HL-60 (cell line): ENCODE data around the gene QRICH2.
"Not testable (repeated sequence)": the region's sequence is repeated elsewhere in the genome, so short reads cannot be mapped to it uniquely, and the experiment has no call there.

Experiments
- DNase-seq, 2 experiments: peaks; one replicate each; pipeline ENCODE4 v3.0.0-alpha.2; 2010 to 2020; ENCODE audit warnings: low read depth in 1 of 2, low spot score in 1 of 2
- H3K27ac ChIP-seq: fragments of 250-450 bp; sonication (Bioruptor Pico); replicated peaks from 2 replicates; pipeline ENCODE4 v1.5.1; 2020; ENCODE audit warnings: mild to moderate bottlenecking, moderate library complexity
- H3K27me3 ChIP-seq: fragments of 250-450 bp; sonication (Bioruptor Pico); 2 replicates; pipeline ENCODE4 v1.5.1; 2021; ENCODE audit warnings: mild to moderate bottlenecking, moderate library complexity; ENCODE audit not compliant: insufficient read depth, poor library complexity, severe bottlenecking
- H3K4me3 ChIP-seq: replicated peaks from 2 replicates; pipeline ENCODE4 v1.5.1; 2011; ENCODE audit warnings: mild to moderate bottlenecking, control low read depth, low read length; ENCODE audit not compliant: insufficient read depth
- GABPA ChIP-seq: IDR thresholded peaks from 2 replicates; pipeline ENCODE4 v1.6.1; 2012; ENCODE audit warnings: low read depth
- POLR2AphosphoS5 ChIP-seq: IDR thresholded peaks from 2 replicates; pipeline ENCODE4 v1.6.1; 2012; ENCODE audit warnings: low read depth
- SPI1 ChIP-seq: IDR thresholded peaks from 2 replicates; pipeline ENCODE4 v1.6.1; 2012; ENCODE audit warnings: low read depth, mild to moderate bottlenecking, borderline replicate concordance
- TF ChIP-seq, protein P1 (sequence below): IDR thresholded peaks from 2 replicates; pipeline ENCODE4 v1.6.1; 2012; ENCODE audit warnings: low read depth; ENCODE audit not compliant: insufficient replicate concordance
- TF ChIP-seq, protein P2 (sequence below): IDR thresholded peaks from one replicate; pipeline ENCODE4 v1.5.1; 2011; ENCODE audit warnings: low read length, control low read depth, inconsistent platforms; ENCODE audit not compliant: insufficient read depth

The QRICH2 gene

DNA sequence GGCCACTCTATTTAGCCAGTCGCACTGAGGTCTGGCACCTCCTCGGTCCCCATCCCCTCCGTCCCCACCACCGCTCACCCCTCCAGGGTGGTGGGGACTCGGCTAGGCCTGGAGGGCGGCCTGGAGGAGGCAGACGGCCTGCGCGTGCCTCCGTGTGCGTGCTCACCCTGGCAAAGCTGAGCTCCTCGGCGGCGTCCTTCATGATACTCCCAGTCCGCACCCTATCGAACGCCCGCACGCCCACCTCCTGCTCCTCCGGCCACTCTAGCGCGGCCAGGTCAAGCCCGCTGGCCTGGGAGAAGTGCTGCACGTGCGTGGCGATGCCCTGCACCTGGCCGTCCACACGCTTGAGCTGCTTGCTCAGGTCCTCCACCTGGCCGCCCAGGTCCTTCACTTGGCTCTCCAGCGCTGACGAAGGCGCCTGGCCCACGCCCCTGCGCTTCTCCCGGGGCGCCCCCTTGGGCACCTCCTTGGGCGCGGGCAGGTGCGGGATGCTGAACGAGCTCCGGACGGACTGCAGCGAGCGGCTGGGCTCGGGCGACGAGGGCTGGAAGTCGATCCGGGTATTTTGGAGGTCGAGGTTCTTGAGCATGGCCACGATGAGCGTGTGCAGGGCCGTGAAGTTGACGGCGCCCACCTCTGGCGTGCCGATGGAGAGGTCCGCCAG, 644 bp downstream of the QRICH2 start:
- H3K27ac ChIP-seq = no peak overlapping the region
- H3K27me3 ChIP-seq = no peaks in the 10 kb centered on the region
- DNase-seq = no peak
- TF ChIP-seq GABPA = no peak
- TF ChIP-seq, protein P1, sequence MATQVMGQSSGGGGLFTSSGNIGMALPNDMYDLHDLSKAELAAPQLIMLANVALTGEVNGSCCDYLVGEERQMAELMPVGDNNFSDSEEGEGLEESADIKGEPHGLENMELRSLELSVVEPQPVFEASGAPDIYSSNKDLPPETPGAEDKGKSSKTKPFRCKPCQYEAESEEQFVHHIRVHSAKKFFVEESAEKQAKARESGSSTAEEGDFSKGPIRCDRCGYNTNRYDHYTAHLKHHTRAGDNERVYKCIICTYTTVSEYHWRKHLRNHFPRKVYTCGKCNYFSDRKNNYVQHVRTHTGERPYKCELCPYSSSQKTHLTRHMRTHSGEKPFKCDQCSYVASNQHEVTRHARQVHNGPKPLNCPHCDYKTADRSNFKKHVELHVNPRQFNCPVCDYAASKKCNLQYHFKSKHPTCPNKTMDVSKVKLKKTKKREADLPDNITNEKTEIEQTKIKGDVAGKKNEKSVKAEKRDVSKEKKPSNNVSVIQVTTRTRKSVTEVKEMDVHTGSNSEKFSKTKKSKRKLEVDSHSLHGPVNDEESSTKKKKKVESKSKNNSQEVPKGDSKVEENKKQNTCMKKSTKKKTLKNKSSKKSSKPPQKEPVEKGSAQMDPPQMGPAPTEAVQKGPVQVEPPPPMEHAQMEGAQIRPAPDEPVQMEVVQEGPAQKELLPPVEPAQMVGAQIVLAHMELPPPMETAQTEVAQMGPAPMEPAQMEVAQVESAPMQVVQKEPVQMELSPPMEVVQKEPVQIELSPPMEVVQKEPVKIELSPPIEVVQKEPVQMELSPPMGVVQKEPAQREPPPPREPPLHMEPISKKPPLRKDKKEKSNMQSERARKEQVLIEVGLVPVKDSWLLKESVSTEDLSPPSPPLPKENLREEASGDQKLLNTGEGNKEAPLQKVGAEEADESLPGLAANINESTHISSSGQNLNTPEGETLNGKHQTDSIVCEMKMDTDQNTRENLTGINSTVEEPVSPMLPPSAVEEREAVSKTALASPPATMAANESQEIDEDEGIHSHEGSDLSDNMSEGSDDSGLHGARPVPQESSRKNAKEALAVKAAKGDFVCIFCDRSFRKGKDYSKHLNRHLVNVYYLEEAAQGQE = no peak
- no peak for TF ChIP-seq POLR2AphosphoS5
- TF ChIP-seq SPI1 = no peak
- TF ChIP-seq, protein P2, sequence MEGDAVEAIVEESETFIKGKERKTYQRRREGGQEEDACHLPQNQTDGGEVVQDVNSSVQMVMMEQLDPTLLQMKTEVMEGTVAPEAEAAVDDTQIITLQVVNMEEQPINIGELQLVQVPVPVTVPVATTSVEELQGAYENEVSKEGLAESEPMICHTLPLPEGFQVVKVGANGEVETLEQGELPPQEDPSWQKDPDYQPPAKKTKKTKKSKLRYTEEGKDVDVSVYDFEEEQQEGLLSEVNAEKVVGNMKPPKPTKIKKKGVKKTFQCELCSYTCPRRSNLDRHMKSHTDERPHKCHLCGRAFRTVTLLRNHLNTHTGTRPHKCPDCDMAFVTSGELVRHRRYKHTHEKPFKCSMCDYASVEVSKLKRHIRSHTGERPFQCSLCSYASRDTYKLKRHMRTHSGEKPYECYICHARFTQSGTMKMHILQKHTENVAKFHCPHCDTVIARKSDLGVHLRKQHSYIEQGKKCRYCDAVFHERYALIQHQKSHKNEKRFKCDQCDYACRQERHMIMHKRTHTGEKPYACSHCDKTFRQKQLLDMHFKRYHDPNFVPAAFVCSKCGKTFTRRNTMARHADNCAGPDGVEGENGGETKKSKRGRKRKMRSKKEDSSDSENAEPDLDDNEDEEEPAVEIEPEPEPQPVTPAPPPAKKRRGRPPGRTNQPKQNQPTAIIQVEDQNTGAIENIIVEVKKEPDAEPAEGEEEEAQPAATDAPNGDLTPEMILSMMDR = no peak
- H3K4me3 ChIP-seq = no peak overlapping the region

DNA sequence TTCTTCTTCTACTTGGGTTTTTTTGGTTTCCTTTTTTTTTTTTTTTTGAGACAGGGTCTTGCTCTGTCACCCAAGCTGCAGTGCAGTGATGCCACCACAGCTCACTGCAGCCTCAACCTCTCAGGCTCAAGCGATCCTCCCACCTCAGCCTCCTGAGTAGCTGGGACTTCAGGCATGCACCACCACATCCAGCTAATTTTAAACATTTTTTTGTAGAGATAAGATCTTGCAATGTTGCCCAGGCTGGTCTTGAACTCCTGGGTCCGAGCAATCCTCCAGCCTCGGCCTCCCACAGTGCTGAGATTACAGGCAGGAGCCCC, 3.0 kb downstream of the QRICH2 start:
- DNase-seq, H3K27ac ChIP-seq, H3K4me3 ChIP-seq, H3K27me3 ChIP-seq: not testable (repeated sequence)

DNA sequence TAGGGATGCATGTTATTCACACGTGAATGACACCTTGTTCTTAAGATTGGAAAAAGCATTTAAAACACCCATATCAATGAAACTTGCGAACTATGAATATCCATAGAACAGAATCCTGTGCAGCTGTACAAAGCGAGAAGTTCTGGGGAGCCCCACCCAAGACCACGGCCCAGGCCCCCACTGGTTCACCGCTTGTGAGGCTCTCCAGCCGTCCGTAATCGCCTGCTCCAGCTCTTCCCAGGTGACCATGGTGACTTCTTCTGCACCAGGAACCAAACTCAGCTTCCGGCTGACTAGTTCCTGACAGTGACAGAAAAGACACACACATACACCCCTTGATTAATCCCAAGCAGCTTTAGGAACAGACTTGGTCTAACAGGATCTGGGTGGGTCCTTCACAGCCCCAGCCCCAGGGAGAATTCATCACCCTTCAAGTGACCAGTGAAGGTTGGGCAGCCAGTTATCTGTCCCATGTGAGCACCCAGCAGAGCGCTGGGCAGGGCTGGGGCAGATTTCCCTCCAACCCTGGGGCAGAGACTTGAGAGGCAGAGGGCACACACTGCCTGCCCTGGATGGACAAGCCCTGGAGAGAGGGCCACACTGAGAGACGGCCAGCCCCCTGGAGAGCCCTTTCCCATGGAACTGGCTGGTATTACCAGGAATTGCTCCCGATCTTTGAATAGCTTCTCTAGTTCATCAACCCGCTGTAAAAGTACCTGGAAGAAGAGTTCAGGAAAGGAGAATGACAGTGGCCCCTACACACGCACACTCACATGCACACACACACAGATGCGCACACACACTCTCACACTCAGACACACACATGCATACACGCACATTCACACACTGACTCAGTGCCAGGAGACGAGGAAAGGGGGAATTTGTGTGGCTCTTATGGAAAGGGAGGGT, 3.6 kb downstream of the QRICH2 start:
- H3K4me3 ChIP-seq = no peak overlapping the region
- H3K27ac ChIP-seq = no peak overlapping the region
- TF ChIP-seq POLR2AphosphoS5 (no peak), SPI1 (no peak), GABPA (no peak)
- TF ChIP-seq, protein P1 = no peak
- TF ChIP-seq, protein P2 = no peak
- H3K27me3 ChIP-seq = no peaks in the 10 kb centered on the region
- no peak for DNase-seq

DNA sequence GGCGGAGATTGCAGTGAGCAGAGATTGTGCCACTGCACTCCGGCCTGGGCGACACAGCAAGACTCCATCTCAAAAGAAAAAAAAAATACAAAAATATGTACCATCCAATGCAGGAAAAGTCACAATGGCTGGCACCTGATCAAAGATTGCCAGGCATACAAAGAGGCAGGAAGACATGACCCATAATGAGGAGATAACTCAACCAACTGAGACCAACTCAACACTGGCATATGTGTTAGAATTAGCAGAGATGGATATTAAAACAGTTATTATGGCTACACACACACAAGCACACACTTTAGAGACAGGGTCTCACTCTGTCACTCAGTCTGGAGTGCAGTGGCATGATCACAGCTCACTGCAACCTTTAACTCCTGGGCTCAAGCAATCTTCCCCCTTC, 10.6 kb downstream of the QRICH2 start:
- no peaks in the 10 kb centered on the region for H3K27me3 ChIP-seq
- no peak overlapping the region for H3K27ac ChIP-seq
- DNase-seq = no peak
- no peak for TF ChIP-seq POLR2AphosphoS5
- TF ChIP-seq, protein P1 = no peak
- no peak for TF ChIP-seq SPI1
- TF ChIP-seq, protein P2 = no peak
- TF ChIP-seq GABPA = no peak
- no peak overlapping the region for H3K4me3 ChIP-seq
